GM21360 (cell line): ENCODE results near the gene NUDT21.

Experiments
- ATAC-seq: cut with Tn5 transposase; IDR thresholded peaks from one replicate; pipeline ENCODE4 v1.9.1; 2021; ENCODE audit warnings: mild to moderate bottlenecking, moderate library complexity; ENCODE audit not compliant: unreplicated experiment

NUDT21 gene

DNA sequence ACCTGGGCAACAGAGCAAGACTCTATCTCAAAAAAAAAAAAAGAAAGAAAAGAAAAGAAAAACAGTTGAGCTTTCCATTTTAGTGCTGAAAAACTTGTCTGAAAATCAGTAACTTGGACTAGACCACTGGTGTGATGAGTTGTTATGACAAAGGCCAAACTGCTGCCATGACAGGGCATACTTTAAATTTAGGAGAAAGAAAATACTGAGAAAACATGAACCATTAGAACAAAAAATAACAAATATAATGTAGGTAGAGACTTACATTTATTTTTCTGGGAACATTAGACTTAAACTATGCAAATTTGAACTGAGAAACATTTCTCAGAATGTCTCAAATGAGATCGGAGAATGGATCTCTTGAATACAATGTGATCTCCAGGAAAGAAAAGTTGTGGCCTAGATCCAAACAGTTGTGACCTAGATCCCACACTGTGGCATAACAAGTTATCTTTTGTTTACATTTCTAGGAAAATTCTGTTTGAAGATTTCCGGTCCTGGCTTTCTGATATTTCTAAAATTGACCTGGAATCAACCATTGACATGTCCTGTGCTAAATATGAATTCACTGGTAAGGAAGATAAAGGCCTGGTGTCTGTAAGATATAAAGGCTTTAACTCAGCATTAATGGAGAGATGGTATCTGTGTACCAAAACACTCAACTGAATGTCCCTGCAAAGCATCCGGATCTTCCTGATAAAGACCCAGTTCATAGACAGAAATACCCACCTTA, 11.1 kb upstream of the NUDT21 start:
- no peak for ATAC-seq

DNA sequence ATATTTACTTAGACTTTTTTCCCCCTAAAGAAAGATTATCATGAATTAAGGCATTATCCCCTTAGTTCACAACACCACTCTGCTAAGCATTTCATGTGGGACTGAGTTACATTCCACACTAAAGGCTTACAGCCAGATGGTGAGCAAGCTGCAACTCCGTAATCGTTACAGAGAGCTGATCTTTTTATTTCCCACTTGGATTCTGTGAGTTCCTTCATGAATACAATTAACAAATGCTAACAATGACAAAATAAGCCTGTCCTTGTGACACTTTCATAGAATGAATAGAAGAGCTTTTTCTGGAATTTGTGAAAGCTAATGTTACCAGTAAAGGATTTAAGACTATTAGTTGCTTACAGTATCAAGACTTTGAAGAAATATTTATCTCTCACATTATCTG, 9.0 kb upstream of the NUDT21 start:
- ATAC-seq, result no peak

DNA sequence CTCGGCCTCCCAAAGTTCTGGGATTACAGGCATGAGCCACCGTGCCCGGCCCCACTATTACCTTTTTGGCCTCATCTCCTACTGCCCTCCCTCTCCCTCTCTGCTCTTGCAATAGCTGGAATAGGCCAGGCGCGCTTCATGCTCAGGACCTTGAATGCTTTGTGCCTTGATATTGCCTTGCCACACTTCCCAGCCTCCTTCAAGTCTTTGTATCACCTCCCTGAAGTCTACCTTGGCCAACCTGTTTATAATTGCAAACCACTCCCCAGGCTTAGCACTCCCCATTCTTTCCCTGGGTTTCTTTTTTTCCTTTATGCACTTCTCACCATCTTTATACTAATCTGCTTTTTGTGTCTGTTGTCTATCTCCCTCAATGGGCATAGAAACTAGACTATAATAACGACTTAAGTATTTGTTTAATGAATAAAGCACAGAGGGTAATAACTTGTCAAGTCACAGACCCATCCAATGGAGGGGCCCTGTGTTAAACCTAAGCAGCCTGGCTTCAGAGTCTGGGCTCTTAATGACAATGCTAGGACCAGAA, 6.9 kb upstream of the NUDT21 start:
- ATAC-seq, result no peak

DNA sequence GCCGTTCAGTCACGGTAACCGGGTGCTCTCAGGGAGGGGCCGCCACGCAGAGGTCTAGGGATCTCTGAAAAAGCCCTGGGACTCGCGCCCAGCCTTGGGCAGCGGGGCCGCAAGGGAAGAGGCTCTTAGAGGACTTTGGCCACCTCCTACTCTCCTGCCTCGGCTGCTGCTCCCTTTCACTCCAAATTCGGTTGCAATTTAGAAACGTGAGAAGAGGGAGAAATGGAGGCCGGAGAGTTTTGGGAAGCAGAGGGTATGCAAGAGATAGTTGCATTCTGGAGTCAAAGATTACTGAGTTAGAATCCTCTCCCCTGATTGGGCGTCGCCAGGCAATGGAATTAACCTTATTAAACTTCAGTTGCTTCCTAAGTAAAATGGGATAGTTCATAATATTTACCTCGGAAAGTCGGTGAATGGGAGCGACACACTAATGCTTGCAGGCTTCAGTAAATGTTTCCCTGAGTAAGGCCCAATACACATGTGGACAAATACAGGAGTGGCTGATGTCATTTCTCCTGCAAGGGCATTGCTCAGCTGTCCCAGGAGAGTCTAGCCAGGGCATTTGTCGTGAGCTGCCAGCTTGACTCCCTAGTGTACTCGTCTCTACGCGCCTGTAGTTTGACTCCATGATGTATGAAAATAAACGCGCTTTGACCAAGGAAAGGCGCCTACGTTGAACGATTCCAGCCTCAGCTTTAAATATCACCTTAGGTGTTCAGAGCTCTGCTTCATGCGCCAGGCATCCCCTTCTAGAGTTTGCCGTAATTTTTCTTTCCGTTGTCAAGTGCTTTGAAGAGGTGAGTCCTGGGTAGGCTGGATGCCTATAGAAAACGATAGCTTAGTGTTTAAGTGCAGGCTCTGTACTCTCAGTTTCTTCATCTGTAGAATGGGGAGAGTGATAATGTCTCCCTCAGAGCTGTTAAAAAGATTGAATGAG, 889 bp upstream of the NUDT21 start:
- ATAC-seq, result peak; percentile 27

DNA sequence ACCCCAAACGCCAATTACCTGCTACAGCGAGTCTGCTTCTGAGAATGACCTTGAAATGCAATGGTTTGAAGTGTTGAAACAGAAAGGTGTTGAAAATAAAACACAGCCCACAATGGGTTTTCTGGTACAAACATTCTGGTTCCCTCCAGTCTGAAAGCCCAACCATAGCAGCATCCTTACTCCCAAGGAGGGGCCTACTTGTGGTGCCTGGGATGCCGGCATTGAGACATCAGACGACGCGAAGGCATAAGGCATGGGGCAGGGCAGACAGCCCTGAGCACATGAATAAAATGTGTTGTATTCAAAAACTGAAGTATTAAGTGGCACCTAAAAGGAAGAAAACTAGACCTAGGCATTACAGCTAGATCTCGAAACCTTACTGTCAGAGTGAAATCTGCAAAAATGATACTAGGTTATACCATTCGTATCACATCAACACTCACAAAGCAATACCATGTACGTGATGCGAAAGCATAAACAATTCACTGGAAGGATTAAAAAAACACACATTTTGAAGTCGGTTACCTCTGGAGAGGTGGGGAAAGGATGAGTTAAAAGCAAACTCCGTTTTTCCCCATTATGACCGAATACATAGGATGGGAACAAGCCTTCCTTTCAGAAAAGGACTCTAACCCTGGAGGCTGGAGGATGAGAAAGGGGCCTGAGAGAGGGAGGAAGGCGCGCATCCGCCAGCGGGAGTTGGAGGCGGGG, 702 bp downstream of the NUDT21 start:
- no peak for ATAC-seq

DNA sequence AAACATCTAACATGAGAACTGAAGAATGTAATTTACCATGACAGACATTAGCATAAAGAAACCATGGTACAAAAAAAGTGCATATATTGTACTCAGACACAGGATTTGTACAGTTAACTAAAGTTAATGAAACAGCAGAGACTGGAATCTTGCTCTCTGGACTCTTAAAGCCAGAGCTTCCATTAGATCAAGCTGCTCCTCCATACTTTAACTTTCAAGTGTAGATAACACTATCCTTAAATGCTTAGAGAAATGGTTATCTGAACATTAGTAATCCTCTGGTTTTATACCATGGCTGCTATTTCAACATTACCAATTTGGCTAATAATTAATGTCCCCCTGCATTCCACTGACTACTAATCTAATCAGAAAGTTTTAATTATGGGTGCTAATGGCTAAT, 3.1 kb downstream of the NUDT21 start:
- ATAC-seq, result no peak

DNA sequence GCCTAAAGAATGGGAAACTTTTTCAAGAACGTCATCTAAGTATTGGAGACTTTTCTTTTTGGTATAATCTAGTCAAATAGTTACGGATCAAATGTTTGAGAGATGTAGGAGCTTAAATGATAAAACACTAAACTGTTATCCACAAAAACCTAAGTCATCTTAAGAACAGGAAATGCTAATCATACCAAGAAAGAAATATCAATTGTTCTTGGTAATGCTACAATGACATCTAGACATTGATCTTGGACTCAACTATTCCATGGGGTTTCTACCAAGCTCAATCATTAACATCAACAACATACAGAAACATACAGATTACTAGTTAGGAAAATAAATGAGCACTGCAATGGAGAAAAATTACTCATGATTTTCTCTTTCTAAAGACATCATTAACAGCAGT, 3.8 kb downstream of the NUDT21 start:
- ATAC-seq, result no peak

DNA sequence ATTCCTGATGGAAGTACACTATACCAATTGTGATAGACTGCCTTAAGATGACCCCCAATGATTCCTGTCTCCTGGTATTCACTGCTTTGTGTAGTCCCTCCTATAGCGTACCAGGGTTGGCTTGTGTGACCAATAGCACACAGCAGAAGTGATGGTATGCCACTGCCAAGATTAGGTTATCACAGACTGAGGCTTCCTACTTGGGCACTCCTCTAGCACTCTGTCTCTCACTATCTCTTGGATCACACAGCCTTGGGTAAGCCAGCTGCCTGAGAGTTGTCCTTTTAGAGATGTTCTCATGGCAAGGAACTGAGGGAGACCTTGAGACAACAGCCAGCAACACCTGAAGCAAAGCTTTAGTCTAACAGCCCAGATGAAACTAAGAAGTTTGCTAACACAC, 13.1 kb downstream of the NUDT21 start:
- no peak for ATAC-seq

DNA sequence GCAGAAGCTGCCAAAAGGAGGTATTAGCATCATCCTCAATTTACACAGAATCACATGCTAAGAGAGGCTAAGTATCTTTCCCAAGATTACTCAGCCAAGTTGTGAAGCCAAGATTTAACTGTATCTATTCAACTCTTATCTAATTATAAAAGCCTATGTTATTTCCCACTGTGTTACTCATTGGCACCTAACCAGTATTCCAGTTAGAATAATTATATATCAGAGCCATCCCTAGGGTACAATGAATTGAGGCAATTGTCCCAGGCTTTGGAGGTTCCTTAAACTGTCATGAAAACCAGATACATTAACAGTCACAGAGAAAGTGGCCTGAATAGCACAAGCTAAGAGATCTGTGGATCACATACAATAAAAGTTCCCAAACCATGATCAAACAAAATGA, 14.9 kb downstream of the NUDT21 start:
- ATAC-seq, result no peak

DNA sequence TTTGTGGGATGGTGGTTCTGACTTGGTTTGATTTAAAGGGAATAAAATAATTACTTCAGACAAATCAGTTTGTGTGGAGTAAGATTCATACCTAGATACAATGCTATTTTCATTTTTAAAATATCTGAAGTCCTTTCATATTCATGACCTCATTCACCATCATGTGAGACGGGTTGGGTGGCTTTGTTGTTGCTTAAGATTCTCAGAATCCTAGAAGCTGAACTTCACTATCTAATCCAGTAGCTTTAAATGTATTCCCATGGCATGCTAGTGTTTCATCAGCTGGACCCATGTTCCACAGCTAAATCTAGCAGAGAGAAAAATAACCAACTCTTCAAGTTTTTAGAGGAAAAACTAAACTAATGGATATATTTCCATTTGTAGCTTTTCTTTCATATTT, 23.0 kb downstream of the NUDT21 start:
- no peak for ATAC-seq

DNA sequence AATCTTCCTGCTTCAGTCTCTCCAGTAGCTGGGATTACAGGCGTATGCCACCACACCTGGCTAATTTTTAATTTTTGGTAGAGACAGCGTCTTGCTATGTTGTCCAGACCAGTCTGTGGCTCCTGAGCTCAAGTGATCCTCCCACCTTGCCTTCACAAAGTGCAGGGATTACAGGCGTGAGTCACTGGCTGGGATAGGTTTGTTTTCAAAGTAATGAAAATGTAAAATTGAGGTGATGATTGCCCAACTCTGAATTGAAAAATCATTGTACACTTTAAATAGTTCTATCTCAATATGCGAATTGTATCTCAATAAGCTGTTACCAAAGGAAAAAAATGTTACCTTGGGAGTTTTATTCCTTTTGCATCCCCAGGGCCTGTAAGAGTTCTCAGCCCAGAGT, 24.5 kb downstream of the NUDT21 start:
- no peak for ATAC-seq

DNA sequence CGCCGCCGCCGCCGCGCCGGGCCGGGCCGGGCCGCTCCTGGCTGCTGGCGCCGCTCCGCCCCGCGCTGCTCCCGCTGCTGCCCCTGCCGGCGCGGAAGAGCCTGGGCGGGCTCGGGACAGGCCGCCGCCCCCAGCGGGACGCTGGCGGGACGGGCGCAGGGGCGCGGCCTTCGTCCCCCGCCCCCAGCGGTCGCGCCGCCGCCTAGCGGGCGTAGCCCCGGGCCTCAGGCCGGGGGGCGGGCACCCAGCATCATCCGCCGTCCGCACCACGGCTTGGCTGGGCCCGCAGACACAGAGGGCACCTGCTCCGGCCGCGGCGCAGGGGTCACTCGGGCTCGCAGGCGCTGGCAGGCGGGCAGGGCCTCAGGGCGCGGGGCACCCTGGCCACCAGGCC, 25.7 kb downstream of the NUDT21 start, which contains the start of gene AMFR:
Gene AMFR (minus strand): TSS at position 107 of the 394 bp plus-strand sequence. CDS start 218 bp downstream, outside the sequence.
- peak; percentile 69 for ATAC-seq

DNA sequence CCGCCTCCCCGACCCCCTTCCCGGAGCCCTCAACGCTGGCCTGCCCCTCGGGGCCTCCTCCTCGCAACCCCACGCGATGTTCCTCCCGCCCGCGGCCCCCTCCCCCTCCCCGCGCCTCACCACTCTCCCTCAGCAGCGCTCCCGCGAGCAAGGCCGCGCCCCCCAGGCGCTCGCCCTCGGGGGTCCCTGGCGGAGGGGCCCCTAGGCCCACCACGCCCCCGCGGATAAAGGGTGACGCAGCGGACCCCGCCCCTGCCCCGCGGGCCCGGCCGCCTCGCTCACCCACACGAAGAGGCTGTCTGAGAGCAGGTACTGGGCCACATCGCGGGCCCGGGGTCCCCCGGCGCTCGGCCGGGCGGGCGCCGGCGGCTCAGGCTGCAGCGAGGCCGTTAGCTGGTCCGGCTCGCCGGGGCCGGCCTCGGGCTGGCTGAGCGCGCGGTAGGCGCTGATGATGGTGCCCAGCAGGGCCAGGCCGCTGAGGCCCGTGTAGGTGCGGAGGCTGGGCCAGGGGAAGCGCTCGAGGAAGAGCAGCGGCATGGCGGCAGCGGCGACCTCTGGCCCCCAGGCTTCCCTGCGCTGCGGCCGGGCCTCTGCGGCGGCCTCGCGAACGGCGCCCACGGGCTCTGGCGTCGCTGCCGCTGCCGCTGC, 26.2 kb downstream of the NUDT21 start:
- ATAC-seq, result peak; percentile 31

DNA sequence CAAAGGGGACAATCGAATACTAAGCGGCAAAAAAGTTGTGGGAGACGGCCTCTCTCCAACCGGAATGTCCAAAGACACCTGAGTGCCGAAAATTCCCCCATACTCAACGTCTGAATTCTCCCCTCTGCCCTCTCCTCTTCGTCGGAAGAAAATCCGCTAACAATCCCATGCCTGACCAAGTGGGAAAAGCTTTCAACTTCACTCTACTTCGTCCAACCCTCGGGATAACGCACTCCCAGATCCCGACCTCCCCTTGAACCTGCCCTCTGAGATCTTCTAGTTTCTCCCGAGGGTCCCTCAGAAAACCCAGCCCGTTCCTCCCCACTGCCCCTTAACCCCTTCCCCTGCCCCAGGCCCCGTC, 26.7 kb downstream of the NUDT21 start:
- no peak for ATAC-seq

DNA sequence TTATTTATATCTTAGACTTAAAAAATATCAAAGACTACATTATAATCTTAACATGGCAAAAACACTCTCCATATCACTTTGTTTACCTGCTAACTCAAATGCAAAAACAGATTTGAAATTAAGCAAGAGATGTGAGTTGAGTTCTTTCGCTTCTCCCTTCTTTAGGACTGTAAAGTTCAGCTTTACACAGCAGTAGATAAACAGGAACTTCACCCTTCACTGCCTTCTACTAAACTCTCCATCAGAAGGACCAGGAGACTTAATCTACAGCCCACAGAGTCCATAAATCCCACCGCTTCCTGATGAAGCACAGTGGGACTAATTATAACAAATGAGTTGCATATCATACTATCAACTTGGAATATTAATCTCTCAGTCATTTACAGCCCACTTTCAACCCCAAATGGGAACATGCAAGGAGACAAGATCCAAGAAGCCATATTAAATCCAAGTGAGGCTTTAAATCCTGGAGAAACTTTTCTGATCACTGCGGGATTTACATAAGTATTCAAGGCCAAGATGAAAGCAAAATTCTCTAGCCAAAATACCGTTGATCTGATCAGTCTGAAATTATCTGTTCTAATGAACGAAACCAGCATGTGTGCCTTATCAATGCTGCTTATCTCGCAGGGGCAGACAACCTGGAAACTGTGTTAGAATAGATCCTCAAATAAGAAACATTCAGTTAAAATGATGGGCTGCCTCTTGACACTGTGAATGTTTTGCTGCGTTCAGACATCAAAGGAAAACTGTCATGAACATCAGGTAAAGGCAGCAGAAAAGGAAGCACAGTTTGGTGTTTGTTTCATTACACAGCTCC, 27.3 kb downstream of the NUDT21 start:
- no peak for ATAC-seq

DNA sequence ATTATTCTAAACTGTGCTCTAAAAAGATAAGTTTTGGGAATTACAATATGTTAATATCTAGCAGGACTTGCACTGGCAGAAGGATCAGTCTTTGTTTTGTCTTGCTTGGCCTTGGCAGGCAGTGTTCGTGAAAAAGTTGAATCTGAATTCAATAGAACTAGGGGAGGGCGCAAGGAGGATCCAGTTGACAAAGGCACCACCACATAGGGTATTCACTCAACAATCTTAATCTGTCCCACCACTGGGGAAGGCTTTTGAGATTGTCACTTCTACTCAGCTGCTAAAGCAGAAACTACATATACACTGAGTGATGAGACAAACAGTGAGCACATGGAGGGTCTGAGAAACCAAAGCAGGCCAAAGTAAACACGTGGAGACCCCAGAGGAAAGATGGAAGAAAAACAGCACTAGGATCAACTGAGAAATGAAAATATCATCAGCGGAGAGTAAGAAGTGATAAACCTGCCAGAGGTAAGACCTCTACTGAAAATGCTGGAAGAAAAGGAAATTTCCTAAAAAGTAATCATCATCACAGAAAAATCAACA, 28.2 kb downstream of the NUDT21 start:
- no peak for ATAC-seq

DNA sequence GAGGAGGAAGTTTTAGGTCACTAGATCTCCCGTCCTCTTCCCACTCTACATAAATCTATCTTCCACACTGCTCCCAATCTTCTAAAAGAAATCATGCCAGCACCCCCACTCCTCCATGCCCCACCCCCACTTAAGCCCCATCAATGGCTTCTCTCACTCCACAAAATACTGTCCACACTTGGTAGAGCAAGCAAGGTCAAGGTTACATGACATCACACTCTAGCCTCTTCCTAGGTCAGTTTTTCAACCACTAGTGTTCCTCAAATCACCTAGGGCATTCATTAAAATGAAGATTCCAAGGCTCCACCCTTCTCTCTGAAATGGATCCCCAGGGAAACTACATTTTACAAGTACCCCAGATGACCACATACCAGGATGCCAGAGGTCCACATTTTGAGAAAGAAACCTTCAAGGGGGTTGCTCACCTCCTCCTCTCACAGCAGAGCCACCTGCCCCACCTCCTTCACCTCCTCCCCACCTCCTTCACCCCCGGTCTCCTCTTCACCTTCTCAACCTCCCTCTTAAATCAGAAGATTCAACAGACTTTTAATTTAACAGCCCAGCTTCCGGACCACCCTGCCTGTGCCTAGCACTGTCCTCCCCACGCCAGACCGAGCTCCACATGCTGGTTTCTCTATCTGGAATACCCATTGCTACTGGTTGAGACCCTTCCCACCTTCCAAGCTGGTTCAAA, 29.0 kb downstream of the NUDT21 start:
- ATAC-seq, result no peak

DNA sequence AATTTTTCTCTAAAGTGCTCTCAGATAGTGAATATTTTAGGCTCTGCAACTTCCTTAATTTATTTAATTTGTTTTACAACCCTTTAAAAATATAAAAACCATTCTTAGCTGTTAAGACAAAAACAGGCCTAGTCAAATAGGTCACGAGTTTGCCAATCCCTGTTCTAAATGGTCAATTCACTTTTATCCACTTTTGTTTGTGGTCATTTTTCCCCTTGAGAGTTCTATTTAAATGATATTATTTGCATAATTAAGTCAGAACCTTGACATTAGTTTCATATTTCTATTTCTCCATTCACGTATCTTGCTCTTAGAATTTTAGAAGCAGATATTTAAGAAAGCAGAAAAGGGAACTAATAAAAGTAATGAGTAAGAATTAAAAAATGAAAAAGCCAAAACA, 29.8 kb downstream of the NUDT21 start:
- no peak for ATAC-seq

DNA sequence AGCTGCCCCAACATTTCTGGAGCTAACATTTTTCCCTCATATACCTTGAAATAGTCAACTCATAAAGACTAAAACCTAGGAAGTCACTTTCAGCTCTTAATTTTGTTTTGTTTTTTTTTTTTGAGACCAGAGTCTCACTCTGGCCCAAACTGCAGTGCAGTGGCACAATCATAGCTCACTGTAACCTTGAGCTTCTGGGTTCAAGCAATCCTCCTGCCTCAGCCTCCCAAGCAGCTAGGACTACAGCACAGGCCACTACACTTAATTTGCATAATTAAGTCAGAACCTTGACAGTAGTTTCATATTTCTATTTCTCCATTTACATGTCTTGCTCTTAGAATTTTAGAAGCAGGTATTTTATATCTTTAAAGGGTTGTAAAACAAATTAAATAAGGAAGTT, 30.5 kb downstream of the NUDT21 start:
- ATAC-seq, result no peak
